HEK293T (cell line): ENCODE data around the gene RDH16.

ENCODE experiments used
- CTCF ChIA-PET: fragments of 350-600 bp; formaldehyde crosslinking; extraction: SDS; loops from one replicate; lab custom pipeline; 2021; ENCODE audit warnings: antibody characterized with exemption, inconsistent platforms; lab: Yijun Ruan, JAX
- POLR2A ChIA-PET: fragments of 350-600 bp; formaldehyde crosslinking; extraction: SDS; loops from one replicate; lab custom pipeline; 2020; ENCODE audit warnings: antibody characterized with exemption, inconsistent platforms; lab: Yijun Ruan, JAX
- DNase-seq: peaks from one replicate; pipeline ENCODE4 v3.0.0; 2012; ENCODE audit warnings: mixed read lengths; ENCODE audit errors: extremely low spot score
- ARNT ChIP-seq: fragments of 450-650 bp; IDR thresholded peaks from 2 replicates; pipeline ENCODE4 v1.6.1; 2017; ENCODE audit warnings: mild to moderate bottlenecking
- BHLHE40 ChIP-seq: fragments of 450-650 bp; IDR thresholded peaks from 2 replicates; pipeline ENCODE4 v1.6.1; 2016; ENCODE audit warnings: mild to moderate bottlenecking, moderate library complexity, borderline replicate concordance
- CTBP1 ChIP-seq: fragments of 450-650 bp; IDR thresholded peaks from 2 replicates; pipeline ENCODE4 v1.6.1; 2016; ENCODE audit warnings: borderline replicate concordance
- ELF4 ChIP-seq: fragments of 450-650 bp; IDR thresholded peaks from 2 replicates; pipeline ENCODE4 v1.6.1; 2017; ENCODE audit warnings: antibody characterized with exemption
- FOXA1 ChIP-seq: fragments of 450-650 bp; IDR thresholded peaks from 2 replicates; pipeline ENCODE4 v1.6.1; 2016; ENCODE audit warnings: mild to moderate bottlenecking
- FOXK2 ChIP-seq: fragments of 450-650 bp; IDR thresholded peaks from 2 replicates; pipeline ENCODE4 v1.6.1; 2016; ENCODE audit warnings: mild to moderate bottlenecking
- FOXM1 ChIP-seq: fragments of 450-650 bp; IDR thresholded peaks from 2 replicates; pipeline ENCODE4 v1.6.1; 2017; ENCODE audit warnings: mild to moderate bottlenecking, borderline replicate concordance
- HDGF ChIP-seq: fragments of 450-650 bp; IDR thresholded peaks from 2 replicates; pipeline ENCODE4 v1.6.1; 2017; ENCODE audit warnings: antibody characterized with exemption, borderline replicate concordance
- L3MBTL2 ChIP-seq: fragments of 450-650 bp; conservative IDR thresholded peaks from 2 replicates; pipeline ENCODE4 v1.6.1; 2016; ENCODE audit warnings: mild to moderate bottlenecking
- LEF1 ChIP-seq: fragments of 450-650 bp; IDR thresholded peaks from 2 replicates; pipeline ENCODE4 v1.6.1; 2017; ENCODE audit warnings: mild to moderate bottlenecking, borderline replicate concordance
- NFRKB ChIP-seq: fragments of 450-650 bp; IDR thresholded peaks from 2 replicates; pipeline ENCODE4 v1.6.1; 2016; ENCODE audit warnings: mild to moderate bottlenecking, moderate library complexity
- SP1 ChIP-seq: fragments of 450-650 bp; IDR thresholded peaks from 2 replicates; pipeline ENCODE4 v1.6.1; 2017
- SUZ12 ChIP-seq: fragments of 450-650 bp; IDR thresholded peaks from 2 replicates; pipeline ENCODE4 v1.6.1; 2016; ENCODE audit warnings: mild to moderate bottlenecking
- TARDBP ChIP-seq: fragments of 450-650 bp; IDR thresholded peaks from 2 replicates; pipeline ENCODE4 v1.6.1; 2016
- ZNF384 ChIP-seq: fragments of 450-650 bp; IDR thresholded peaks from 2 replicates; pipeline ENCODE4 v1.6.1; 2016
- TF ChIP-seq, protein P1 (sequence below): fragments of 450-650 bp; IDR thresholded peaks from 2 replicates; pipeline ENCODE4 v1.6.1; 2016

Gene RDH16, protein sequence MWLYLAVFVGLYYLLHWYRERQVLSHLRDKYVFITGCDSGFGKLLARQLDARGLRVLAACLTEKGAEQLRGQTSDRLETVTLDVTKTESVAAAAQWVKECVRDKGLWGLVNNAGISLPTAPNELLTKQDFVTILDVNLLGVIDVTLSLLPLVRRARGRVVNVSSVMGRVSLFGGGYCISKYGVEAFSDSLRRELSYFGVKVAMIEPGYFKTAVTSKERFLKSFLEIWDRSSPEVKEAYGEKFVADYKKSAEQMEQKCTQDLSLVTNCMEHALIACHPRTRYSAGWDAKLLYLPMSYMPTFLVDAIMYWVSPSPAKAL

DNA sequence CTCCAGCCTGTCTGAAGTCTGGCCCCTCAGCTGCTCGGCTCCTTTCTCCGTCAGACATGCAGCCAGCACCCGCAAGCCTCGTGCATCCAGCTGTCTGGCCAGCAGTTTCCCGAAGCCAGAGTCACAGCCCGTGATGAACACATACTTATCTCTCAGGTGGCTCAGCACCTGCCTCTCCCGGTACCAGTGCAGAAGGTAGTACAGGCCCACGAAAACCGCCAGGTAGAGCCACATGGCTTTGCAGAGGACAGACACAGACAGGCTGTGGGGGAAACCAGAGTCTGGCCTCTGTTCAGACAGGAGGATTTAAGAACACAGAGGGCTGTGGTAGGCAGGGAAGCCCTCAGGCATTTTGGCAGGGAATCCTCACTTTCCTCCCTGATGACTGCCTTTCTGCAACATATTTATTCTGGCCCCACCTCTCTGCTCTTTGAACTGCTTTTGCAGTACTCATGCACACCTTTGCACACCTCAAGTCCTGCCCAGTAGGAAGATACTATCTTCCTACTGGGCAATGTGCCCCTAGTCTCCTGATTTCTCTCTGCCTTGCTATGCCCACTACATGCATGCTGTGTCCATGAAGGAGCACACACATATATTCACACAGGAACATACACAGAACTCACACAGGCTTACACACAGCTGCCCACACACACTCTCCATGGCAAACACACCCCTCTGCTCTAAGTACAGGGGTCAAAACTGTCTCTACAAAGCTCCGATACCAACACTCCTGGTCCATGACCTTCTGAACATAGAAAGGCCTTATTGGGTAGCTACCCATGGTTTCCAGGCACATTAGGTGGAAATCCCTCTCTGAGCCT is at the start of gene RDH16:
RDH16 (minus strand) TSS at position 380 of the 824 bp plus-strand sequence; CDS start at position 234, 146 bp downstream.
- POLR2A ChIA-PET = no interaction called here
- no peak for DNase-seq

DNA sequence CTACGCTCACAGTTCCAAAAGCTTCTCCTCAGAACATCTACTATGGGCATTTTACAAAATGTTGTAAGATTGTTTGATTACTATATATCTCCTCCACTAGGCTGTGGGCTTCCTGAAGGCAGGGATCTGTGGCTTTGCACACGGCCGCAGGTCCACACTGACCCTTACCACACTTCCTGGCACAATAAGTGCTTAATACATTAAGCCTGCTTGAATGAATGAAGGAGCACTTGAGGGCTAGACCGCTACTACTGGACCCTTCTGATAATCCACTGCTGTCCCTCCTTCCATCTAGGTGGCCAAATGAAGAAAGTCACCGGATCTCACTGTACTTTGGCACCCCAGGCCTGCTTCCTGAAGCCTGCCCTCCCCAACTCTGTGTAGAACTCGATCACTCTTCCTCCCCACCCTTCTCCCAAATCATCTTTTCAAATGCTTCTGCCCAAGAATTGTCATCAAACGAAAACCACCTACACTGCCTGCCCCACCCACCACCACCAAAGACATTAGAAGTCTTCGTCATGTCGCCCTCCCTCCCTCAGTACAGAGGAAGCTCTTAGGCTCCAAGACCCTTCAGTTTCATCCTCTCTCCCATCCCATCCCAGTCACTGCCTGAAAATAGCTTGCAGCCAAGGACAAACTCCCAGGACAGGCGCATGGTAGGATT is 49.5 kb upstream of the RDH16 start:
- ChIA-PET POLR2A (interaction anchor here (1.6 kb wide), 1 partner anchor 13 kb away, joined by 3 read pairs; a partner anchor contains a TSS), CTCF (interaction anchor here (0.6 to 1.3 kb wide), 3 partner anchors 13 to 150 kb away, joined by 3 to 7 read pairs (median 4); a partner anchor contains a TSS)
- no peak for TF ChIP-seq ZNF384
- no peak for TF ChIP-seq HDGF
- TF ChIP-seq NFRKB = no peak
- no peak for TF ChIP-seq ARNT
- TF ChIP-seq BHLHE40 = no peak
- TF ChIP-seq, protein P1, sequence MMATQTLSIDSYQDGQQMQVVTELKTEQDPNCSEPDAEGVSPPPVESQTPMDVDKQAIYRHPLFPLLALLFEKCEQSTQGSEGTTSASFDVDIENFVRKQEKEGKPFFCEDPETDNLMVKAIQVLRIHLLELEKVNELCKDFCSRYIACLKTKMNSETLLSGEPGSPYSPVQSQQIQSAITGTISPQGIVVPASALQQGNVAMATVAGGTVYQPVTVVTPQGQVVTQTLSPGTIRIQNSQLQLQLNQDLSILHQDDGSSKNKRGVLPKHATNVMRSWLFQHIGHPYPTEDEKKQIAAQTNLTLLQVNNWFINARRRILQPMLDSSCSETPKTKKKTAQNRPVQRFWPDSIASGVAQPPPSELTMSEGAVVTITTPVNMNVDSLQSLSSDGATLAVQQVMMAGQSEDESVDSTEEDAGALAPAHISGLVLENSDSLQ = no peak
- TF ChIP-seq ELF4 = no peak
- no peak for TF ChIP-seq SUZ12
- TF ChIP-seq FOXA1 = no peak
- TF ChIP-seq FOXK2 = no peak
- TF ChIP-seq CTBP1 = no peak
- no peak for TF ChIP-seq FOXM1
- no peak for DNase-seq

More for the DNA sequence above, at the start of gene RDH16:
- TF ChIP-seq ELF4 = no peak
- no peak for TF ChIP-seq SP1
- TF ChIP-seq FOXM1 = no peak
- no peak for TF ChIP-seq SUZ12
- no peak for TF ChIP-seq FOXA1
- CTCF ChIA-PET = no interaction called here

DNA sequence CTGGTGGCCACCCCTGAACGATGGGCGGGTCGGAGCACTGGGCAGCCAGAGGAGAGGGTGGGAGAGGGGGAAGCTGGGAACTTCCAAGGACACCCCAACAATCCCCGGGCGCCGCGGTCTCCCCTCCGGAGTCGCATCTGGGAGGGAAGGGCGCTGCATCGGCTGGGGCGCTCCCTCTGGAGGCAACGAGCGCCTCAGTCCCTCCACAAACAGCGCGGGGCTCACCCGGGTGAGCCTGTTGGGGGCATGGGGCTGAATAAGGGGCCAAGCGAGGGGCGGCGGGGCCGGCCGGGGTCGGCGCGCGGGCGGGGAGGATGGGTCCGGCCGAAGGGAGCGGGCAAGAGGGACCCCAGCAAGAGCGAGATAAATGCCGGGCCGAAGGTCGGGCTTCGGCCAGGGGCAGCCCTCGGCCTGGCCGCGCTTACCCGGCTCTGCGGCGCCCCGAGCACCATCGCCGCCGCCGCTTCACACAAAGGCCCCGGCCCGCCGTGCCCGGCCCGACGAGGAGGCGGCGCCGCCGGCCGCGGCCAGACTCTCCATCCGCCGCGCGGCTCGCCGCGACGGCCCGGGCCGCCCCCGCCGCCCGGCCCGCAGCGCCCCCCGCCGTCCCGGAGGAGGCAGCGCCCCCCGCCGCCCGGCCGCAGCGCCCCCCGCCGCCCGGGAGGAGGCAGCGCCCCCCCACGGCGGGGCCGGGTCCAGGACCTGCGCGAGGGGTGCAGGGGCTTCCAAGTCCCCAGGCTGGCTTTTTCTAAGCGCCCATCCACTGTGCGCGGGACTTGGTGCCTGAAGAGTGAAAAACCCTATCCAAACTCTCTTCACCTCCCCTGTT is 48.8 kb upstream of the RDH16 start, which contains the start of gene ZBTB39:
ZBTB39 (minus strand) TSS at position 567 of the 829 bp plus-strand sequence. CDS start 1,629 bp downstream, outside the sequence.
- ChIA-PET POLR2A (interaction anchor here (1.5 to 1.6 kb wide), 2 partner anchors 12 to 105 kb away, joined by 3 to 4 read pairs; partner anchors contain the start of gene STAT6), CTCF (interaction anchor here (0.6 to 1.9 kb wide), 5 partner anchors 12 to 170 kb away, joined by 3 to 7 read pairs (median 4); partner anchors contain the start of gene STAT6)
- peak; percentile 91 for DNase-seq
- TF ChIP-seq BHLHE40 = no peak
- TF ChIP-seq CTBP1 = no peak
- no peak for TF ChIP-seq SP1
- no peak for TF ChIP-seq SUZ12
- TF ChIP-seq FOXK2 = no peak
- TF ChIP-seq FOXA1 = no peak
- TF ChIP-seq L3MBTL2 = no peak
- TF ChIP-seq TARDBP = no peak
- no peak for TF ChIP-seq ARNT
- no peak for TF ChIP-seq HDGF
- TF ChIP-seq FOXM1 = no peak
- TF ChIP-seq ZNF384 = no peak
- TF ChIP-seq NFRKB = no peak
- no peak for TF ChIP-seq LEF1
- TF ChIP-seq ELF4 = no peak
- TF ChIP-seq, protein P1 = no peak

DNA sequence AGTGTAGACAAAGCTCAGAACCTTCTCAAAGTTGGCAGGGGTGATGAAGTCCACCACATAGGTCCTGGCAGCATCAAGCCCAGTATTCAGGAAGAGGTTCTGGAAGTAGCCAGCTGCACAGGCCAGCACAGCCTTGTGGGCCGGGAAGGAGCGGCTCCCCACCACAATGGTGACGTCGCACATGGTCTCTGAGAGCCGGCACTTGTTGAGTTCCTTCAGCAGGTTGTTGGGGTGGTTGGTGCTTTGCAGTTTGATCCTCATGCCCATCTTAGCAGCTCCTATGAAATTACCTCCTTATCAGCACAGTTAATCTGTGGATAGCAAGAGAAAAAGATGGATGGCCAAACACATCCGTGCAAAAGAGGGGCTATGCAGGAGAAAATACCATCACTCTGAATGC is 47.2 kb upstream of the RDH16 start:
- no peak for TF ChIP-seq LEF1
- TF ChIP-seq, protein P1 = no peak
- no peak for TF ChIP-seq L3MBTL2
- TF ChIP-seq ELF4 = no peak
- no peak for TF ChIP-seq ZNF384
- TF ChIP-seq FOXM1 = no peak
- TF ChIP-seq BHLHE40 = no peak
- no peak for TF ChIP-seq FOXK2
- TF ChIP-seq TARDBP = no peak
- no peak for TF ChIP-seq CTBP1
- TF ChIP-seq HDGF = no peak
- no peak for TF ChIP-seq SP1
- POLR2A ChIA-PET = interaction anchor here (1.2 to 1.5 kb wide), 2 partner anchors 106 to 279 kb away, joined by 4 read pairs; partner anchors contain the start of genes NACA and STAT6
- CTCF ChIA-PET = interaction anchor here (0.8 to 1.9 kb wide), 4 partner anchors 43 to 172 kb away, joined by 3 to 4 read pairs (median 4); partner anchors contain the start of gene STAT6
- no peak for DNase-seq
